ENCODE measurements around the gene HES5. TPM values are rescaled to one million over a fixed set of nuclear protein-coding genes. Genes with fewer than 3 reads are reported as not detected.

Gene HES5
- total and polyA plus RNA-seq, 2 of the 13 experiments (the other 11 are each of a cell fraction or from before 2014, with no cell fraction given) = not detected

DNA sequence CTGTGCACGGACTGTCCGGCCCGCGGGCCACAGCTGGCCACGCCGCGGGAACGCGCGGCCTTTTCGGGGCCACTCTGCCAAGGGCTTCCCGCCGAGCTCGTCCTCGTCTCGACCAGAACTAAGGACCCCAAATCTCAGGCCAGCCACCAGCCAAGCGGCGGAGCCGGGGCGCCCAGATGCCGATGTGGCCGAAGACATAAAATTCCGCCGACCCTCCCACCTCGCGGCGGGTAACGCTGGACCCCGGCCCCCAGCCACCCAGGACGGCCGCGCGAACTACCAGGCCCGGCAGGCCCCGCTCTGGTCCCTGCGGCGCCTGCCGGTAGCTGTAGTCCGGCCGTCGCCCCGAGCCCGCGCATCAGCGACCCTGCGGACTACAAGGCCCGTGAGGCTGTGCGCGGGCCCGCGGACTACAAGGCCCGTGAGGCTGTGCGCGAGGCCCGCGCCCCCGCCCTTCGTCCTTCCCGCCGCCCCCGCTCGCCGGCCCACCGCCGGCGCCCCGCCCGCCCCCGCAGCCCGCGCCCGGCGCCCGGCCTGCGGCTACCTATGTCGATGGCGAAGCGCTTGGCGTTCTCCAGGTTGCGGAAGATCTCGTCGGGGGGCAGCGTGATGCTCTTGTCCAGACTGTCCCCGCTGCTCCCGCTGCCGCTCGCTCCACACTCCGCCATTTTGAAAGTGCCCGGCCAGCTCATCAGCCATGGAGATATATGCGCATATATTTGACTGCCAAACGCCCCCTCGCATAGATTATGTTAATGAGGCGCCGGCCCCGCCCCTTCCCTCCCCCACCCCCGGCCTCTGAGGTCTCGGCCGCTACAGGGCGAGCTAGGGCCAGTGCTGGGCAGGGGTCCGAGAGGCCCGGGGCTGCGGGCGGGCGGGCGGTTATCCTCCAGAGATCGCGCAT is 3.9 kb downstream of the HES5 start, which contains the start of gene PANK4 (continued):
- TF ChIP-seq LCORL (IDR thresholded peaks at IDR 0.05) = no peak
- TF ChIP-seq LCORL (CRISPR knock-in tag; IDR thresholded peaks at IDR 0.05) = 0 out of 2 replicates have a peak, but pooled peaks have one; percentile 30
- peak; percentile 84; the same call in 1 of the 2 replicates for TF ChIP-seq ZNF274 (CRISPR knock-in tag; IDR thresholded peaks at IDR 0.05)
- TF ChIP-seq FOXC1 (CRISPR knock-in tag; IDR thresholded peaks at IDR 0.05; ENCODE audit: borderline replicate concordance) = peak; percentile 55; the same call in 1 of the 2 replicates
- no peak for TF ChIP-seq ZBTB7B (CRISPR knock-in tag; IDR thresholded peaks at IDR 0.05)
- peak; percentile 58; the same call in 1 of the 2 replicates for TF ChIP-seq NFKB2 (CRISPR knock-in tag; IDR thresholded peaks at IDR 0.05; ENCODE audit: borderline replicate concordance)
- TF ChIP-seq FOXK1 (CRISPR knock-in tag; IDR thresholded peaks at IDR 0.05; ENCODE audit: borderline replicate concordance, low read depth) = peak; percentile 39; the same call in 1 of the 2 replicates
- TF ChIP-seq TP53 (CRISPR knock-in tag; conservative IDR thresholded peaks at IDR 0.05) = no peak
- TF ChIP-seq JDP2 (CRISPR knock-in tag; IDR thresholded peaks at IDR 0.05; ENCODE audit: borderline replicate concordance) = no peak
- TF ChIP-seq ZNF597 (CRISPR knock-in tag; IDR thresholded peaks at IDR 0.05) = peak; percentile 96
- 0 out of 2 replicates have a peak, but pooled peaks have one; percentile 44 for TF ChIP-seq ISX (CRISPR knock-in tag; conservative IDR thresholded peaks at IDR 0.05)
- no peak for TF ChIP-seq PHF5A (CRISPR knock-in tag; IDR thresholded peaks at IDR 0.05; ENCODE audit: low read depth, unreplicated experiment)
- TF ChIP-seq, protein P1, sequence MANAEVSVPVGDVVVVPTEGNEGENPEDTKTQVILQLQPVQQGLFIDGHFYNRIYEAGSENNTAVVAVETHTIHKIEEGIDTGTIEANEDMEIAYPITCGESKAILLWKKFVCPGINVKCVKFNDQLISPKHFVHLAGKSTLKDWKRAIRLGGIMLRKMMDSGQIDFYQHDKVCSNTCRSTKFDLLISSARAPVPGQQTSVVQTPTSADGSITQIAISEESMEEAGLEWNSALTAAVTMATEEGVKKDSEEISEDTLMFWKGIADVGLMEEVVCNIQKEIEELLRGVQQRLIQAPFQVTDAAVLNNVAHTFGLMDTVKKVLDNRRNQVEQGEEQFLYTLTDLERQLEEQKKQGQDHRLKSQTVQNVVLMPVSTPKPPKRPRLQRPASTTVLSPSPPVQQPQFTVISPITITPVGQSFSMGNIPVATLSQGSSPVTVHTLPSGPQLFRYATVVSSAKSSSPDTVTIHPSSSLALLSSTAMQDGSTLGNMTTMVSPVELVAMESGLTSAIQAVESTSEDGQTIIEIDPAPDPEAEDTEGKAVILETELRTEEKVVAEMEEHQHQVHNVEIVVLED (CRISPR knock-in tag; IDR thresholded peaks at IDR 0.05; ENCODE audit: borderline replicate concordance) = peak; percentile 73; the same call in 1 of the 2 replicates
- TF ChIP-seq GLI4 (CRISPR knock-in tag; IDR thresholded peaks at IDR 0.05; ENCODE audit: borderline replicate concordance) = 0 out of 2 replicates have a peak, but pooled peaks have one; percentile 30
- no peak for TF ChIP-seq HMGXB3 (CRISPR knock-in tag; IDR thresholded peaks at IDR 0.05; ENCODE audit: borderline replicate concordance)
- TF ChIP-seq ZNF513 (CRISPR knock-in tag; conservative IDR thresholded peaks at IDR 0.05) = peak; percentile 99; the same call in 1 of the 2 replicates
- TF ChIP-seq, protein P2, sequence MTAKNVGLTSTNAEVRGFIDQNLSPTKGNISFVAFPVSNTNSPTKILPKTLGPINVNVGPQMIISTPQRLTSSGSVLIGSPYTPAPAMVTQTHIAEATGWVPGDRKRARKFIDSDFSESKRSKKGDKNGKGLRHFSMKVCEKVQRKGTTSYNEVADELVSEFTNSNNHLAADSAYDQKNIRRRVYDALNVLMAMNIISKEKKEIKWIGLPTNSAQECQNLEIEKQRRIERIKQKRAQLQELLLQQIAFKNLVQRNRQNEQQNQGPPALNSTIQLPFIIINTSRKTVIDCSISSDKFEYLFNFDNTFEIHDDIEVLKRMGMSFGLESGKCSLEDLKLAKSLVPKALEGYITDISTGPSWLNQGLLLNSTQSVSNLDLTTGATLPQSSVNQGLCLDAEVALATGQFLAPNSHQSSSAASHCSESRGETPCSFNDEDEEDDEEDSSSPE (CRISPR knock-in tag; IDR thresholded peaks at IDR 0.05) = peak; percentile 65; the same call in 1 of the 2 replicates
- 0 out of 2 replicates have a peak, but pooled peaks have one; percentile 45 for TF ChIP-seq ARNT2 (CRISPR knock-in tag; IDR thresholded peaks at IDR 0.05; ENCODE audit: low read depth)

Measured in HepG2 (cell line).